ENCODE measurements around the gene ARMS2.

- TF ChIP-seq, protein P1, sequence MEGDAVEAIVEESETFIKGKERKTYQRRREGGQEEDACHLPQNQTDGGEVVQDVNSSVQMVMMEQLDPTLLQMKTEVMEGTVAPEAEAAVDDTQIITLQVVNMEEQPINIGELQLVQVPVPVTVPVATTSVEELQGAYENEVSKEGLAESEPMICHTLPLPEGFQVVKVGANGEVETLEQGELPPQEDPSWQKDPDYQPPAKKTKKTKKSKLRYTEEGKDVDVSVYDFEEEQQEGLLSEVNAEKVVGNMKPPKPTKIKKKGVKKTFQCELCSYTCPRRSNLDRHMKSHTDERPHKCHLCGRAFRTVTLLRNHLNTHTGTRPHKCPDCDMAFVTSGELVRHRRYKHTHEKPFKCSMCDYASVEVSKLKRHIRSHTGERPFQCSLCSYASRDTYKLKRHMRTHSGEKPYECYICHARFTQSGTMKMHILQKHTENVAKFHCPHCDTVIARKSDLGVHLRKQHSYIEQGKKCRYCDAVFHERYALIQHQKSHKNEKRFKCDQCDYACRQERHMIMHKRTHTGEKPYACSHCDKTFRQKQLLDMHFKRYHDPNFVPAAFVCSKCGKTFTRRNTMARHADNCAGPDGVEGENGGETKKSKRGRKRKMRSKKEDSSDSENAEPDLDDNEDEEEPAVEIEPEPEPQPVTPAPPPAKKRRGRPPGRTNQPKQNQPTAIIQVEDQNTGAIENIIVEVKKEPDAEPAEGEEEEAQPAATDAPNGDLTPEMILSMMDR (IDR thresholded peaks at IDR 0.05), result no peak
- no peak for TF ChIP-seq ZFX (IDR thresholded peaks at IDR 0.05; ENCODE audit: borderline replicate concordance)
These were observed 51.6 kb downstream of the ARMS2 start for GRCh38 chr10:122505885-122506645.
